Dedifferentiated amniotic fluid mesenchymal stem cell (primary cell): Measurements from ENCODE around the gene EEF1AKMT1.
A peak's percentile ranks its signal among the peaks of the same experiment; 100 is the strongest.

Experiments
- DNase-seq: peaks from one replicate; pipeline ENCODE4 v3.0.0-alpha.2; 2016; ENCODE audit errors: extremely low spot score

EEF1AKMT1 gene

DNA sequence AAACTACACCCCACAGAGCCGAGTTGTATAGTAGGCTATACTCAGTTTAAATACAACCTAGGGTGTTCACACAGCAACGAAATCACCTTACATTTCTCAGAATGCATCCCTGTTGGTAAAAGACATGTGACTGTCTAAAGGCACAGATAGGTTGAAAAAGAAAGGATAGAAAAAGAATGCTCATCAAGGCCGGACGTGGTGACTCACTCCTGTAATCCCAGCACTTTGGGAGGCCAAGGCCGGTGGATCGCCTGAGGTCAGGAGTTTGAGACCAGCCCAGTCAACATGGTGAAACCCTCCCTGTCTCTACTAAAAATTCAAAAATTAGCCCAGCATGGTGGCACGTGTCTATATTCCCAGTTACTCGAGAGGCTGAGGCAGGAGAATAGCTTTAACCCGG is 74.0 kb downstream of the EEF1AKMT1 start:
- DNase-seq, result no peak

DNA sequence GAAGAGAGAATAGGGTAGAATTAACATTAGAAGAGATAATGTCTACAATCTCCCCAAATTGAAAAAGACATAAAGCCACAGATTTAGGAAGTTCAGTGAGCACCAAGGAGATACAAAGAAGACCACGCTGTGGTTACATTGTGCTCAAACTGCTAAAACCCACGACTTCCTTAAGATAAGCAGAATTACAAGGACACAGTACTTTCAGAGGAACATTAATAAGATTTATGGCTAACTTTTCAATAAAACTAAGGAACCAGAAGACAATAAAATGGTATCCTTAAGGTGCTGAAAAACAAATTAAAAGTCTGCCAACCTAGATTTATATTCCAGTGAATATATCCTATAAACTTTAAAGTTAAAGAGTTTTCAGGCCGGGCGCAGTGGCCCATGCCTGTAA is 77.7 kb downstream of the EEF1AKMT1 start:
- DNase-seq, result no peak

DNA sequence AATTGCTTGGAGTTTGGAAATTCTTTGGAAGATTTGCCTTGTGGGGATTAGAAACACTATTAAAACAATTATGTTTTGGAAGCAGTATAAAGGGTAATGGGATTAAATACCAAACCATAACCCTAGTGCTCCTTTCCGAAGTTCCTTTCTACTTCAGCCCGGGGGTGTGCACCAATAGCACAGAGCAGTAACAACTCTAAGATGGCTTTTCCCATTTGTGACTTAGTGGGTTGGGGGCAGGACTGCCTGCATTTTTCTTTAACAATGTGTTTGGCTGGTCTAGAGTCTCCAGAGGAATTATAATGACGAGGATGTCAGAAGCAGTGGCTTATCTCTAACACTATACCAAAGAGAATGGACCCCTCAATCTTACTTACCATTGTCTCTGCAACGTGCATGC is 82.1 kb downstream of the EEF1AKMT1 start:
- DNase-seq, result no peak

DNA sequence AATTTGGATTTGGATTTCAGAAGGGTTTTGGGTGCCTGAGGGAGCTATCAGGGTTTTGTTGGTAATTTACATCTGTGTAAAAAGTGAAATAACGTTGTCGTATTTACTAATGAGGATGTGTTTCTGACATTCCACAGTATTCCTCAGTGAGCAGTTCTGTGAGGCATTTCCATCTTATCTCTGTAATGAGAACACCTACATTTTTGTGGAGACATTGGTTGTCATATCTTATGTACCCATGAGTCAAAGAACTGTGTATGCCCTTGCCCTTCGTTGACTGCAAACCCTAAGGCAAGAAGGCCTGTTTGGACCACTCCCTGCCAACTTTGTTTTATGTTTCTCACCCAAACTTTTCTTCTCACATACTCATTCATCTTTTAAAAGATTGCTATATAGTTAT is 84.5 kb downstream of the EEF1AKMT1 start:
- DNase-seq, result no peak

DNA sequence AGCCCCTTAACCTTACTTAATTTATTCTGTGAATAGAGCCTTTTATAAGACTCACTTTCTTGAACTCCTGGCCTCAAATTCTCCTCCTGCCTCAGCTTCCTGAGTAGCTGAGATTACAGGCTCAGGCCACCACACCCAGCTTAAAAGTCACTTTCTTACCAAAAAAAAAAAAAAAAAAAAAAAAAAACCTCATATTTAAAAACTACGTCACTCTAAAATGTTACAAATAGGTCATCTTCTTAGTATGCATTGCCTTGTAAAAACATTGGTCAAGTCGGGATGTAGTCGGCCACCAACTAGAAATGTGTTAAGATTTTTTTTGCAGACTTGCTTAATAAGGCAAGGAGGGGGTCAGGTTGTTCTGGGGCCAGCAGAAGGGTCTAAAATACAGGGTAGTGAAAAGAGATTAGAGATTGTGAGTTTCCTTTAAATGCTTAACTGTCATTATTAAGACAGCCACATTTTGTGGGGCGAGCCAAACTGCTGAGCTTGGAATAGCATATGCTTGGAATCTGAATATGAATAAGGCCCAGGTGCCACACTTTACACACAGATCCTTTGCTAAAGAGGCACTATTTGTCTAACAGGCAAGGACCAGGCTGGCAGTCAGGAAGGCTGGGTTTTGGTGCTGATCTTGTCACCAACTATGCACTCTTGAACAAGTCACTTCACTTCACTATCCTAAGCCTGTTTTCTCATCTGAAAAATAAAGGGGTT is 86.7 kb downstream of the EEF1AKMT1 start:
- no peak for DNase-seq

DNA sequence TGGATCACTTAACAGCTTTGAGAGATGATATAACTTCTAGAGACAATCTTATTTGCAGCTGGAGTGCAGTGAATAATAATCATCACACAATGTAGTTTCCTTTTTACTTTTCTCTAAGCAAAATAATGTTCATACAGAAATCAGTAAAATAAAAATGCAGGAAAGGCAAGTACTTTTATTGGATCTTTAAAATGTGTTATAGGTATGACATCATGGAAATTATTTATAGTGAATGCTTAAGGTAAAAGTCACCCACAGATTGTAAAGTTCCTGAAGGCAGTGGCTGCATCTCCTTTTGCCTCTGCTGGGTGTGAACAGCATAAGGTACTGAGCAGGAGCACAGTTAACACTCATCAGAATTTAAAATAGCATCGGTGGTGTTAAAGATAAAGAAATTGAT is 87.6 kb downstream of the EEF1AKMT1 start:
- DNase-seq, result no peak

DNA sequence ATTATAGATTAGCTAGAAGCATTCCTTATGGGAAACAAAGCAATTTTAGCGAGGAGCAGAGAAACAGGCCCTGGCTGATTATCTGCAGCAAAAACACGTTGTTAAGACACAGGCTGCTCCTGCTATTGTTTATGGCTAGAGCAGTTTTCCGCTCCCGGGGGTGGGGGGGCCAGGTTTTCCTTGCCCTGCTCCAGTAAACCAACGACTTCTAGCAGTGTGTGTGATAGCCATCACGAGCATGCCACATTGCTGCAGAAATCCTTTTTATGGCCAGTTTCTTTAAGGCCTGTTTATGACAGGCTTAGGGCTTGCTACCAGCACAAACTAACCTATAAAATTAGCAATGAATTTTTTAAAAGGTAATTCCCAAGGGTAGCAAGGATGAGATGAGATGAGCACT is 88.7 kb downstream of the EEF1AKMT1 start:
- DNase-seq, result no peak

DNA sequence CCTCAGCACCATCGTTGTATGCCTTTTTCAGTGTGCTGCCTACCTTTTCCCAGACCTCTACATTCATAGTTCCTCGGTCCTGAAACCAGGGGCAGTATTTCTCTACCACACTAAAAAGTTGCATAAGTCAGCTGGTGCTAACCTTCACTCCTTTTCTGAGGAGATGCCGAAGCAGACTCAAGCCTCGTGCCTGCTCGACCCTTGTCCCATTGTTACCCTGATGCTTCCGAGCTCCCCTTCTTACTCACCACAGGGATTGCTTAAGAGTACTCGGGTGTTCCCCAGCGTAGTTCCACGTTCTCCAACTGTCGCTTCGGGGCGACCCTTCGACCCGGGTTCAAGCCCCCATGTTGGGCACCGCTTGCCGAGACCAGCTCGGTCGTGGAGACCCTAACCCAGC is 89.2 kb downstream of the EEF1AKMT1 start:
- no peak for DNase-seq

DNA sequence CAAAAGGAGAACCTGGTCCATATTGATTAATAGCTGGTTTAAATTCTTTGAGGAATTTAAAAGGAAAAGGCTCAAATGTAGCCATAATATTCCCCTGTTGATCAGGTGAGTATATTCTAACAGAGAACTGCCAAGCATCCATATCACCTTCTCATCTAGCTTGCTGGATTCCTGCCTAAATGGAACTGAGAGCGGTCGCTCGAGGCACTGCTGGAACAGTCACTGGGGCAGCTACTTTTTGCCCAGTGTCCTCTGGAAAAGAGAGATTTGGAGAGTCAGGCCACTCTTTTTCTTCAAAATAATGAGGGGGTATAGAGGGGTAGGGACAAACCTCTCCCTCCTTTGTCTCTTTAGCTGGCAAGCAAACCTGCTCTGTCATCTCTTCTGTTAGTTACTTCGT is 89.7 kb downstream of the EEF1AKMT1 start:
- no peak for DNase-seq

DNA sequence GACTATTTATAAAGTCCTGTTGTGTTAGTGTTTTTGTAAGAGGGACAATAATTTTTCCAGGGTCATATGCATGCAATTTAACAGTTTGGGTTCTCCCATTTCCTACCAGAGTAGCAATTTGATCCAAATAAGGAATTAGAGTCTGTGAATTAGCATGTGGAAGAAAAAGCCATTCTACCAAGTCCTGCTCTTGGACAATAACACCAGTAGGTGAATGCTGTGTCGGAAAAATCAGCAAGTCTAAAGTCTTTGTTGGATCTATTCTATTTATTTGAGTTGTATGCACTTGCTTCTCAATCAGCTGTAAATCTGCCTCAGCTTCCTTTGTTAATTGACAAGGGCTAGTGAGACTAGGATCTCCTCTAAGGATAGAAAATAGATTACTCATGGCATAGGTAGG is 91.7 kb downstream of the EEF1AKMT1 start:
- no peak for DNase-seq

DNA sequence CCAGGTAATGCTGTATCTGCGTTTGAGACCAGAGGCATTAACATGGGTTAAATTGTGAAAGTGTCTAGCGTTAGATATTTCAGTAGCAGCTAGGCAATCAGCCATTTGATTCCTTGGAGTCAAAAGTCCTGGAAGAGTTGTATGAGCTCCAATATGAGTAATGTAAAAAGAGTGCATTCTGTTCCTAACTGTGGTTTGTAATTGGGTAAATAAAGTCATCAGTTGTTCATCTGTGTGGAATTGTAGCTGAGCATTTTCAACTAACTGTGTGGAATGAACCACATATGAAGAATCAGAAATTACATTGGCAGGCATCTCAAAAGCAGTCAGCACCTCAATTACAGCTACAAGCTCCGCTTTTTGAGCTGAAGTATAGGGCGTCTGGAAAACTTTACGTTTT is 92.3 kb downstream of the EEF1AKMT1 start:
- peak; percentile 36 for DNase-seq

DNA sequence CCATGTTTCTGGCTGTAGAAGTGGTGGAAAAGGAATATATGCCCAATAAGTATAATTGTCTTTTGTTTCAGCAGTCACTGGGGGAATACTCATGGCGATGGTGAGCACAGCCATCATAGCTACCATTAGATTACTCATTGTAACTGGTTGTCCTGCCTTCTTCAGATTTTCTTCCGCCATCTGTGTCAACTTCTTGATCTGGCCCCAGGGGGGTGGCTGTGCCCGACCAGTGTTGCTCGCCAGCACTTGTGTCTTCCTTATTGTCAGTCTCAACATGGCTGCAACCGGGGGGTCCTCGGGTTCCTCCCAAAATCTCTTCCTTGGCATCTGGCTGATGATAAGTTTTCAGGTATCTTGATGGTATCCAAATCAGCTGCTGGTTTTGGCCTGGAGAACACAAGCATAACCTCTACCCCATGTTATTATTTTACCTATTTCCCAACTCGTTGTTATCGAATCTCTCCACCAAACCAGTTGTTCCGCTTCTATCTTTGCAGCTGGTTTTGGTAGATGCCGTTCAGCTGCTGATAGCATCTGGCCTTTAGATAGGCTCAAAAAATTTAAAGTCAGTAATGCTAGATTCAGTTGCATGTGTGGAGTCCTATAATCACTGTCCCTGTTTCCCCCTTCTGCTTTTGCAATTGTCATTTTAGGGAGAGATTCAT is 93.2 kb downstream of the EEF1AKMT1 start:
- no peak for DNase-seq

DNA sequence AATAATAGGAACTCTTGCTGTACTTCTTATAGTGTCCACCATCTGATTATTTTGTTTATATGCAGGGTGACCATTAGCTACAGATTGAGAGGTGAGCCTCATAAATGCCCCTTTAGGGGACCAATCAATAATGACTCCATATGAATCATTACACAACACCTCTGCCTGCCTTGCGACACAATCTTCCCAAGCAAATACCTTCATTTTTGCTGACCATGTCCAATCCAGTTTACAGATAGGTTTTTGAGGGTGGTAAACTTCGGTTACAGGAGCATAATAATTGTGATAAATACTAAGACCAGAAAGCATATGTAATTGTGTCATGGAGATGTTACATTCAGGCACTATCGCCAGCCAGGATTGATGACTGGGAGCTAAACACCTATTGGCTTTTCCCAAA is 93.9 kb downstream of the EEF1AKMT1 start:
- DNase-seq, result no peak
